Loucy (cell line): ENCODE results near the gene C1GALT1.

Experiments used
- EZH2phosphoT487 ChIP-seq: fragments of 200-600 bp; IDR thresholded peaks from 2 replicates; pipeline ENCODE4 v1.6.1; 2018; ENCODE audit warnings: antibody characterized with exemption, mild to moderate bottlenecking, moderate library complexity, borderline replicate concordance
- TF ChIP-seq, protein P1 (sequence below): fragments of 200-600 bp; sonication (generic); conservative IDR thresholded peaks from 2 replicates; pipeline ENCODE4 v1.5.1; 2014; ENCODE audit warnings: mild to moderate bottlenecking, antibody characterized with exemption, low read length

- TF ChIP-seq, protein P1, sequence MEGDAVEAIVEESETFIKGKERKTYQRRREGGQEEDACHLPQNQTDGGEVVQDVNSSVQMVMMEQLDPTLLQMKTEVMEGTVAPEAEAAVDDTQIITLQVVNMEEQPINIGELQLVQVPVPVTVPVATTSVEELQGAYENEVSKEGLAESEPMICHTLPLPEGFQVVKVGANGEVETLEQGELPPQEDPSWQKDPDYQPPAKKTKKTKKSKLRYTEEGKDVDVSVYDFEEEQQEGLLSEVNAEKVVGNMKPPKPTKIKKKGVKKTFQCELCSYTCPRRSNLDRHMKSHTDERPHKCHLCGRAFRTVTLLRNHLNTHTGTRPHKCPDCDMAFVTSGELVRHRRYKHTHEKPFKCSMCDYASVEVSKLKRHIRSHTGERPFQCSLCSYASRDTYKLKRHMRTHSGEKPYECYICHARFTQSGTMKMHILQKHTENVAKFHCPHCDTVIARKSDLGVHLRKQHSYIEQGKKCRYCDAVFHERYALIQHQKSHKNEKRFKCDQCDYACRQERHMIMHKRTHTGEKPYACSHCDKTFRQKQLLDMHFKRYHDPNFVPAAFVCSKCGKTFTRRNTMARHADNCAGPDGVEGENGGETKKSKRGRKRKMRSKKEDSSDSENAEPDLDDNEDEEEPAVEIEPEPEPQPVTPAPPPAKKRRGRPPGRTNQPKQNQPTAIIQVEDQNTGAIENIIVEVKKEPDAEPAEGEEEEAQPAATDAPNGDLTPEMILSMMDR = no peak
- no peak for TF ChIP-seq EZH2phosphoT487
Measured at GRCh38 chr7:7293092-7293491, 110.7 kb downstream of the C1GALT1 start.
